Keratinocyte (primary cell): Measurements from ENCODE around the gene NDUFA7.

Experiments
- EZH2 ChIP-seq: IDR thresholded peaks from one replicate; pipeline ENCODE4 v1.6.1; 2012; ENCODE audit warnings: inconsistent platforms, mild to moderate bottlenecking, low read length, moderate library complexity
- TF ChIP-seq, protein P1 (sequence below), 3 experiments: IDR thresholded peaks in 1 of 3; conservative IDR thresholded peaks in 1 of 3; optimal IDR thresholded peaks in 1 of 3; 2 replicates in 2 of 3; 3 replicates in 1 of 3; pipeline versions ENCODE3 to v1.5.1; 2011; ENCODE audit warnings: low read length in 3 of 3, mild to moderate bottlenecking in 3 of 3, moderate library complexity in 2 of 3, control low read depth in 1 of 3, inconsistent platforms in 1 of 3; ENCODE audit not compliant: insufficient read depth in 2 of 3; ENCODE audit errors: extremely low read depth in 1 of 3

DNA sequence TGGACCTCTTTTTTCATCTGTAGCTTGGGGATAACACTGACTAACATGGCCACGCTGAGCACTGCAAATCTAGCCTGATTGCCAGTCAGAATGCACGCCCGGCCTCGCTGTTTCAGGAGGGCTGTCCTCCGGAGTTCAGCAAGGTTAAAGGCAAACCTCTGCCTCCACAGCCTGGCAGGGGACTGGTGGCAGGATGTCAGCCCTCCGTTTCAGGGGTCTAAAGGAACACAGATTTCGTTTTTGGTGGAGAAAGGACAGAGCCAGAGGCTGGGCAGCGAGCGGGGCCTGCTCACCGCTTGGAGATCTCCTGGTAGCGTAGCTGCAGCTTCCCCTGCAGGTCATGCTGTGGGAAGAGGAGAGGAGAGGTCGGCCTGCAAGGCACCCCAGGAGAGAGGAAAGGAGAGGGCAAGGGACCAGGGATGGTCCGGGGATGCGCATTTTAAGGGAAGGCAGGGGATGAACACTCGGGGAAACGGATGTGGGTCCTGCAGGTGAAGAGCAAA, 560 bp downstream of the NDUFA7 start:
- TF ChIP-seq, protein P1, sequence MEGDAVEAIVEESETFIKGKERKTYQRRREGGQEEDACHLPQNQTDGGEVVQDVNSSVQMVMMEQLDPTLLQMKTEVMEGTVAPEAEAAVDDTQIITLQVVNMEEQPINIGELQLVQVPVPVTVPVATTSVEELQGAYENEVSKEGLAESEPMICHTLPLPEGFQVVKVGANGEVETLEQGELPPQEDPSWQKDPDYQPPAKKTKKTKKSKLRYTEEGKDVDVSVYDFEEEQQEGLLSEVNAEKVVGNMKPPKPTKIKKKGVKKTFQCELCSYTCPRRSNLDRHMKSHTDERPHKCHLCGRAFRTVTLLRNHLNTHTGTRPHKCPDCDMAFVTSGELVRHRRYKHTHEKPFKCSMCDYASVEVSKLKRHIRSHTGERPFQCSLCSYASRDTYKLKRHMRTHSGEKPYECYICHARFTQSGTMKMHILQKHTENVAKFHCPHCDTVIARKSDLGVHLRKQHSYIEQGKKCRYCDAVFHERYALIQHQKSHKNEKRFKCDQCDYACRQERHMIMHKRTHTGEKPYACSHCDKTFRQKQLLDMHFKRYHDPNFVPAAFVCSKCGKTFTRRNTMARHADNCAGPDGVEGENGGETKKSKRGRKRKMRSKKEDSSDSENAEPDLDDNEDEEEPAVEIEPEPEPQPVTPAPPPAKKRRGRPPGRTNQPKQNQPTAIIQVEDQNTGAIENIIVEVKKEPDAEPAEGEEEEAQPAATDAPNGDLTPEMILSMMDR (optimal IDR thresholded peaks at IDR 0.05 in 1 of 3, IDR thresholded peaks at IDR 0.05 in 1 of 3, conservative IDR thresholded peaks at IDR 0.05 in 1 of 3; ENCODE audit: extremely low read depth in 1 of 3, insufficient read depth in 2 of 3, low read length in 3 of 3), result no peak
- no peak for TF ChIP-seq EZH2
